ENCODE results near the gene RTEL1. TPM values are rescaled to one million over a fixed set of nuclear protein-coding genes. Genes with fewer than 3 reads are reported as not detected.

The RTEL1 gene
- total and polyA plus RNA-seq, 9 of the 15 experiments (the other 6 are each of a cell fraction or from before 2014, with no cell fraction given) = 0.36 to 61.0 (median 17.9) TPM

DNA sequence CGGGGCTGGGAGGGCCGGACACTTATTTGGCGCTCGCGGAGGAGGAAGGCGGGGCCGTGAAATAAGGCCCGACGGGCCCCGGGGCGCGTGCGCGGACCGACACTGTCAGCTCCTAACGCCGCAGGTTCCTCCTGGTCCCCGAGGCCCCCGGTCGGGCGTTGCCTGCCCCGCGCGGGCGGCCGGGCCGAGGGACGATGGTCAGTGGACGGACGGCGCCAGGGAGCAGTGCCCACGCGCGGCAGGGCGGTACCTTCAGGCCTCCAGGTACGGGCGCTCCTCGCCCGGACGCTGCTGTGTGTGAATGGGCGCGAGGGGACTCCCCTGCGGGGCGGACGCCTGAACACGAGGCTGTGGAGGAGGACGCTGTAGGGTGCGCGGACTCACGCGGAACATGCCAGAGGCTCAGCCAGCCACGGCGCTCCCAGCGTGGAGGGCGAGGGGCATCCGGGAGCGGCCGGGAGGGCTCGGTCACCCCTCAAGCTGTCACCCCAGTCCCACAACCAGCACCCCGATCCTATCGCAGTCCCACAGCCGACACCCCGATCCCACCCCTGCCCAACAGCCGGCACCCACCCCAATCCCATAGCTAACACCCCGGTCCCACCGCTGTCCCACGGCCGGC lies 30.9 kb upstream of the RTEL1 start (continued):
- TF ChIP-seq, protein P1, sequence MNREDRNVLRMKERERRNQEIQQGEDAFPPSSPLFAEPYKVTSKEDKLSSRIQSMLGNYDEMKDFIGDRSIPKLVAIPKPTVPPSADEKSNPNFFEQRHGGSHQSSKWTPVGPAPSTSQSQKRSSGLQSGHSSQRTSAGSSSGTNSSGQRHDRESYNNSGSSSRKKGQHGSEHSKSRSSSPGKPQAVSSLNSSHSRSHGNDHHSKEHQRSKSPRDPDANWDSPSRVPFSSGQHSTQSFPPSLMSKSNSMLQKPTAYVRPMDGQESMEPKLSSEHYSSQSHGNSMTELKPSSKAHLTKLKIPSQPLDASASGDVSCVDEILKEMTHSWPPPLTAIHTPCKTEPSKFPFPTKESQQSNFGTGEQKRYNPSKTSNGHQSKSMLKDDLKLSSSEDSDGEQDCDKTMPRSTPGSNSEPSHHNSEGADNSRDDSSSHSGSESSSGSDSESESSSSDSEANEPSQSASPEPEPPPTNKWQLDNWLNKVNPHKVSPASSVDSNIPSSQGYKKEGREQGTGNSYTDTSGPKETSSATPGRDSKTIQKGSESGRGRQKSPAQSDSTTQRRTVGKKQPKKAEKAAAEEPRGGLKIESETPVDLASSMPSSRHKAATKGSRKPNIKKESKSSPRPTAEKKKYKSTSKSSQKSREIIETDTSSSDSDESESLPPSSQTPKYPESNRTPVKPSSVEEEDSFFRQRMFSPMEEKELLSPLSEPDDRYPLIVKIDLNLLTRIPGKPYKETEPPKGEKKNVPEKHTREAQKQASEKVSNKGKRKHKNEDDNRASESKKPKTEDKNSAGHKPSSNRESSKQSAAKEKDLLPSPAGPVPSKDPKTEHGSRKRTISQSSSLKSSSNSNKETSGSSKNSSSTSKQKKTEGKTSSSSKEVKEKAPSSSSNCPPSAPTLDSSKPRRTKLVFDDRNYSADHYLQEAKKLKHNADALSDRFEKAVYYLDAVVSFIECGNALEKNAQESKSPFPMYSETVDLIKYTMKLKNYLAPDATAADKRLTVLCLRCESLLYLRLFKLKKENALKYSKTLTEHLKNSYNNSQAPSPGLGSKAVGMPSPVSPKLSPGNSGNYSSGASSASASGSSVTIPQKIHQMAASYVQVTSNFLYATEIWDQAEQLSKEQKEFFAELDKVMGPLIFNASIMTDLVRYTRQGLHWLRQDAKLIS (CRISPR knock-in tag; IDR thresholded peaks at IDR 0.05) = peak; percentile 80; the same call in 1 of the 2 replicates
- TF ChIP-seq POLR2AphosphoS5 (IDR thresholded peaks at IDR 0.05; ENCODE audit: control insufficient read depth, insufficient read depth, low read depth, low read length) = peak; percentile 67

DNA sequence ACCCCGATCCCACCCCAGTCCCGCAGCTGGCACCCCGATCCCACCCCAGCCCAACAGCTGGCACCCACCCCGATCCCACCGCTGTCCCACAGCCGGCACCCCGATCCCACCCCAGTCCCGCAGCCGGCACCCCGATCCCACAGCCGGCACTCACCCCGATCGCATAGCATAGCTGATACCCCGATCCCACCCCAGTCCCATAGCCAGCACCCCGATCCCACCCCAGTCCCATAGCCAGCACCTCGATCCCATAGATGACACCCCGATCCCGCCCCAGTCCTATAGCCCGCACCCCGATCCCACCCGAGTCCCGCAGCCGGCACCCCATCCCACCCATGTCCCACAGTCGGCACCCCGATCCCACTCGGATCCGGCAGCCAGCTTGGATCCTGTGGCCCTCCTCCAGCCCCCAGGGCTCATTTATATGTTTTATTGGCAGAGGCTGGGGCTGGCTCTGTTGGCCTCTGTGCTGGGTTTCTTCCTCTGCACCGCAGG lies 30.3 kb upstream of the RTEL1 start:
- intact Hi-C loops (cut with micrococcal nuclease) = no loop called here
- peaks cover 54% of the 10 kb centered on the region for H3K79me2 ChIP-seq (ENCODE audit: control insufficient read depth, insufficient read depth, low read length)
- 2% methylated on average over 16 of the region's 28 CpGs for WGBS (ENCODE audit: insufficient coverage, low coverage, missing lambda C conversion rate)

More for the DNA sequence above, 30.3 kb upstream of the RTEL1 start:
- peak overlapping the region; percentile 81 to 99 for H3K9ac ChIP-seq (ENCODE audit: insufficient read depth in 1 of 2, low read depth in 2 of 2, low read length in 2 of 2)
- H3K9me1 ChIP-seq (ENCODE audit: control insufficient read depth, insufficient read depth, low read length) = no peaks in the 10 kb centered on the region
- peak overlapping the region; percentile 99 for H3K4me3 ChIP-seq
- H3K27ac ChIP-seq (ENCODE audit: extremely low read depth, low read depth, low read length) = peak overlapping the region; percentile 80
- CTCF ChIA-PET (ENCODE audit: low intra/inter-chr PET ratio) = no interaction called here
- H2AFZ ChIP-seq (ENCODE audit: low read depth, low read length) = peak overlapping the region; percentile 73; the same call in 1 of the 2 replicates
- H3K9me3 ChIP-seq (replicated peaks; ENCODE audit: control insufficient read depth, insufficient read depth, low read depth, low read length) = no peaks in the 10 kb centered on the region
- peak; percentile 50 for ATAC-seq
- no TSS peak for BruUV-seq (replicated peaks)
- peaks cover 5% of the 10 kb centered on the region; the same call in 1 of the 3 replicates for H3K36me3 ChIP-seq (ENCODE audit: control insufficient read depth, insufficient read depth, low read length)
- POLR2A ChIA-PET = interaction anchor here (0.5 to 0.6 kb wide), 3 partner anchors 54 to 916 kb away, joined by 3 to 4 read pairs (median 4); no protein-coding TSS in a partner anchor
- in situ Hi-C loops (cut with MboI) = no loop called here
- no peaks in the 10 kb centered on the region for H3K27me3 ChIP-seq (ENCODE audit: control insufficient read depth in 2 of 2, insufficient read depth in 2 of 2, low read length in 2 of 2)
- peak overlapping the region; percentile 88 for H3K4me2 ChIP-seq (ENCODE audit: insufficient read depth, low read length)
- peaks cover 7 to 44% of the 10 kb centered on the region in 2 experiments; a peak in 4 of 5 replicates for H3K4me1 ChIP-seq (replicated peaks in 1 of 2; ENCODE audit: control insufficient read depth in 2 of 2, insufficient read depth in 2 of 2, low read length in 2 of 2)
- no peaks in the 10 kb centered on the region for H4K20me1 ChIP-seq (replicated peaks; ENCODE audit: control insufficient read depth, insufficient read depth, low read length)
- no peak for FAIRE-seq
- peak in 3 of 4 experiments; percentile 22 to 27 (median 26) for DNase-seq (ENCODE audit: extremely low read depth in 1 of 4, low spot score in 3 of 4)
- TF ChIP-seq BACH1 (tag; IDR thresholded peaks at IDR 0.05) (no peak), HNRNPL (IDR thresholded peaks at IDR 0.05; ENCODE audit: low read depth, low read length) (0 out of 2 replicates have a peak, but pooled peaks have one; percentile 6)
